GM12878 (cell line): ENCODE data around the gene SETBP1. TPM values are rescaled to one million over a fixed set of nuclear protein-coding genes. Genes with fewer than 3 reads are reported as not detected.

Experiments
- ATAC-seq: fragments of 200-7000 bp; cut with Tn5 transposase; 3 replicates; pipeline ENCODE4 v1.9.1; 2020; ENCODE audit warnings: mild to moderate bottlenecking, moderate library complexity
- BruUV-seq: library from RNA; stranded (reverse); fragments of 400-500 nt; replicated peaks from 2 replicates; lab custom pipeline; 2021; lab: Mats Ljungman, UMichigan
- CTCF ChIA-PET: fragments of 300-600 bp; sonication (Branson Sonifier 250); formaldehyde crosslinking; extraction: SDS; loops from one replicate; lab custom pipeline; 2021; ENCODE audit warnings: inconsistent platforms; lab: Yijun Ruan, JAX
- POLR2A ChIA-PET: fragments of 350-600 bp; formaldehyde crosslinking; extraction: SDS; loops from one replicate; lab custom pipeline; 2021; ENCODE audit warnings: inconsistent platforms; lab: Charles Lee
- RAD21 ChIA-PET: fragments of 300-600 bp; sonication (Branson Sonifier 250); formaldehyde crosslinking; loops from one replicate; lab custom pipeline; 2023; ENCODE audit warnings: antibody characterized with exemption; ENCODE audit not compliant: unreplicated experiment; lab: Charles Lee
- SMC1A ChIA-PET: fragments of 300-600 bp; sonication (Branson Sonifier 250); formaldehyde crosslinking; loops from one replicate; lab custom pipeline; 2023; ENCODE audit not compliant: unreplicated experiment, uncharacterized antibody; lab: Charles Lee
- DNase-seq: peaks from one replicate; pipeline ENCODE4 v3.0.0-alpha.2; 2011; ENCODE audit warnings: low read depth, low spot score
- FAIRE-seq: peaks from 3 replicates; lab custom pipeline; 2011; peaks lifted over from hg19 to GRCh38; lab: Jason Lieb, UNC
- H2AFZ ChIP-seq: 2 replicates; pipeline ENCODE4 v1.6.0; 2011; ENCODE audit warnings: low read depth, low read length, control low read depth; ENCODE audit not compliant: control insufficient read depth
- H3K27ac ChIP-seq: 2 replicates; pipeline ENCODE4 v1.5.1; 2011; ENCODE audit warnings: control low read depth; ENCODE audit not compliant: control insufficient read depth, insufficient read depth
- H3K27me3 ChIP-seq, 2 experiments: replicated peaks in 1 of 2; 2 replicates each; pipeline versions ENCODE4 v1.6.0 to v1.6.1; 2011; ENCODE audit warnings: low read length in 1 of 2; ENCODE audit not compliant: control insufficient read depth in 2 of 2, insufficient read depth in 2 of 2
- H3K36me3 ChIP-seq, 2 experiments: 2 replicates each; pipeline ENCODE4 v1.5.1; 2011; ENCODE audit warnings: low read length in 1 of 2; ENCODE audit not compliant: control insufficient read depth in 2 of 2, insufficient read depth in 2 of 2
- H3K4me1 ChIP-seq: 2 replicates; pipeline ENCODE4 v1.6.1; 2011; ENCODE audit warnings: mild to moderate bottlenecking, low read length, moderate library complexity, mixed read lengths; ENCODE audit not compliant: control insufficient read depth, insufficient read depth
- H3K4me2 ChIP-seq: 2 replicates; pipeline ENCODE4 v1.6.0; 2011; ENCODE audit warnings: control low read depth; ENCODE audit not compliant: control insufficient read depth, insufficient read depth
- H3K4me3 ChIP-seq: fragments of 200-600 bp; sonication (generic); 2 replicates; pipeline ENCODE4 v1.5.1; 2016
- H3K79me2 ChIP-seq: 2 replicates; pipeline ENCODE4 v1.6.0; 2011; ENCODE audit warnings: low read length; ENCODE audit not compliant: control insufficient read depth, insufficient read depth
- H3K9ac ChIP-seq: 2 replicates; pipeline ENCODE4 v1.8.0; 2011; ENCODE audit warnings: low read length, control low read depth, mixed read lengths; ENCODE audit not compliant: control insufficient read depth, insufficient read depth
- H3K9me3 ChIP-seq: replicated peaks from 3 replicates; pipeline ENCODE4 v1.5.1; 2011; ENCODE audit warnings: mild to moderate bottlenecking, low read length; ENCODE audit not compliant: control insufficient read depth, insufficient read depth
- H4K20me1 ChIP-seq: 2 replicates; pipeline ENCODE4 v1.6.0; 2011; ENCODE audit not compliant: control insufficient read depth, insufficient read depth
- ATF3 ChIP-seq: IDR thresholded peaks from 2 replicates; pipeline ENCODE4 v1.6.1; 2011; ENCODE audit warnings: low read depth, mild to moderate bottlenecking, low read length, moderate library complexity, borderline replicate concordance; ENCODE audit errors: extremely low read depth
- BACH1 ChIP-seq: fragments of 450-650 bp; IDR thresholded peaks from 2 replicates; pipeline ENCODE4 v1.6.1; 2017; ENCODE audit warnings: mild to moderate bottlenecking, borderline replicate concordance
- BCL11A ChIP-seq: IDR thresholded peaks from 2 replicates; pipeline ENCODE4 v1.6.1; 2011; ENCODE audit warnings: low read depth, low read length
- BMI1 ChIP-seq: fragments of 450-650 bp; IDR thresholded peaks from 2 replicates; pipeline ENCODE4 v1.6.1; 2016; ENCODE audit warnings: mild to moderate bottlenecking, moderate library complexity, borderline replicate concordance
- CEBPZ ChIP-seq: fragments of 150-350 bp; IDR thresholded peaks from 2 replicates; pipeline ENCODE4 v1.6.1; 2016; ENCODE audit warnings: low read depth, low read length
- HDAC6 ChIP-seq: fragments of 200-600 bp; sonication (generic); IDR thresholded peaks from one replicate; pipeline ENCODE4 v1.8.0; 2017; ENCODE audit warnings: antibody characterized with exemption; ENCODE audit not compliant: unreplicated experiment
- MAX ChIP-seq: IDR thresholded peaks from 2 replicates; pipeline ENCODE4 v1.6.1; 2012; ENCODE audit warnings: low read depth, low read length, improper control_type of control experiment
- MTA2 ChIP-seq: fragments of 450-650 bp; IDR thresholded peaks from 2 replicates; pipeline ENCODE4 v1.6.1; 2016; ENCODE audit warnings: low read depth, mild to moderate bottlenecking, moderate library complexity
- NFYA ChIP-seq: IDR thresholded peaks from 2 replicates; pipeline ENCODE4 v1.6.1; 2011; ENCODE audit warnings: low read depth, mild to moderate bottlenecking, low read length, improper control_type of control experiment, borderline replicate concordance
- PAX5 ChIP-seq: IDR thresholded peaks from 2 replicates; pipeline ENCODE4 v1.6.1; 2011; ENCODE audit warnings: low read depth, low read length, borderline replicate concordance
- RB1 ChIP-seq: fragments of 450-650 bp; formaldehyde crosslinking; IDR thresholded peaks from 2 replicates; pipeline ENCODE4 v1.6.1; 2017; ENCODE audit warnings: mild to moderate bottlenecking, borderline replicate concordance
- RCOR1 ChIP-seq: conservative IDR thresholded peaks from 2 replicates; pipeline ENCODE4 v1.6.1; 2012; ENCODE audit warnings: low read depth, low read length, improper control_type of control experiment
- SIN3A ChIP-seq: IDR thresholded peaks from 2 replicates; pipeline ENCODE4 v1.6.1; 2012; ENCODE audit warnings: low read depth, low read length, improper control_type of control experiment
- TBL1XR1 ChIP-seq: IDR thresholded peaks from 2 replicates; pipeline ENCODE4 v1.6.1; 2012; ENCODE audit warnings: low read depth, low read length, improper control_type of control experiment
- YBX1 ChIP-seq: fragments of 450-650 bp; IDR thresholded peaks from 2 replicates; pipeline ENCODE4 v1.6.1; 2016; ENCODE audit warnings: antibody characterized with exemption
- ZBTB4 ChIP-seq: fragments of 450-650 bp; formaldehyde crosslinking; IDR thresholded peaks from 2 replicates; pipeline ENCODE4 v1.4.0; 2022; ENCODE audit warnings: mild to moderate bottlenecking, moderate library complexity
- ZZZ3 ChIP-seq: IDR thresholded peaks from 2 replicates; pipeline ENCODE4 v1.6.1; 2011; ENCODE audit warnings: low read depth; ENCODE audit not compliant: control insufficient read depth, insufficient read length
- WGBS: methylation state at CpG from one replicate; pipeline ENCODE4 v1.1.6; 2016; ENCODE audit warnings: low lambda C conversion rate; ENCODE audit not compliant: insufficient replicate concordance, insufficient coverage; ENCODE audit errors: missing lambda C conversion rate; 5-methylcytosine and 5-hydroxymethylcytosine counted together
- in situ Hi-C: fragments of 300-500 bp; cut with MboI; formaldehyde crosslinking; loops from 9 replicates; pipeline ENCODE4 v1.14.3; 2018; ENCODE audit warnings: mixed read lengths
- intact Hi-C: fragments of 100-400 bp; cut with micrococcal nuclease; formaldehyde crosslinking; loops from one replicate; pipeline ENCODE4 v1.14.2; 2022; ENCODE audit not compliant: unreplicated experiment
- polyA plus RNA-seq, 11 experiments: library from polyadenylated mRNA; depleted of rRNA in 4 of 11; unstranded in 6 of 11; stranded (reverse) in 5 of 11; fragments of >200 nt; fragmentation: Nextera tagmentation in 4 of 11; fragmentation: Illumina TruSeq in 1 of 11; extraction: Ambion mirVana in 4 of 11; extraction: Trizol in 1 of 11; gene quantifications; 1 replicate in 1 of 11; 2 replicates in 10 of 11; pipeline versions ENCODE4 v1.2.1 to v1.2.3, GENCODE V29; 2011 to 2016; ENCODE audit warnings: inconsistent platforms in 2 of 11, missing spikeins in 2 of 11, low read depth in 1 of 11
- total RNA-seq, 4 experiments: library from RNA; depleted of rRNA in 3 of 4; stranded (reverse); fragments of >200 nt in 3 of 4; fragmentation: Illumina TruSeq in 1 of 4; extraction: Trizol in 1 of 4; gene quantifications; 2 replicates each; pipeline versions ENCODE4 v1.2.1 to v1.2.3, GENCODE V29; 2013 to 2021

Gene SETBP1
- total and polyA plus RNA-seq, 10 of the 15 experiments (the other 5 are each of a cell fraction or from before 2014, with no cell fraction given): 0.99 to 29.7 (median 8.3) TPM

- Histone ChIP-seq H3K4me3 (no peak overlapping the region), H4K20me1 (no peaks in the 10 kb centered on the region), H3K79me2 (no peaks in the 10 kb centered on the region), H3K9me3 (no peaks in the 10 kb centered on the region; the same call in 2 of the 3 replicates), H3K27me3 (no peaks in the 10 kb centered on the region), H3K9ac (no peak overlapping the region), H3K36me3 (no peaks in the 10 kb centered on the region), H2AFZ (no peak overlapping the region), H3K4me2 (no peak overlapping the region), H3K4me1 (peaks cover 23% of the 10 kb centered on the region), H3K27ac (no peak overlapping the region)
- WGBS: 59% methylated on average over 6 of the region's 6 CpGs
- ChIA-PET CTCF (interaction anchor here (1.1 to 1.9 kb wide), 5 partner anchors 11 to 375 kb away, joined by 3 to 9 read pairs (median 4); no protein-coding TSS in a partner anchor), SMC1A (interaction anchor here (0.7 to 3.9 kb wide), 14 partner anchors 11 to 371 kb away, joined by 3 to 33 read pairs (median 4); no protein-coding TSS in a partner anchor), POLR2A (interaction anchor here (1.1 to 1.5 kb wide), 3 partner anchors 36 to 55 kb away, joined by 3 to 4 read pairs (median 4); no protein-coding TSS in a partner anchor), RAD21 (interaction anchor here (1.3 to 2.8 kb wide), 5 partner anchors 10 to 159 kb away, joined by 3 to 7 read pairs (median 5); no protein-coding TSS in a partner anchor)
- in situ Hi-C loops (no loop called here), intact Hi-C loops (loop anchor here (5.0 kb wide), 1 partner anchor 50 kb away; no protein-coding TSS in a partner anchor)
- ATAC-seq (no peak), FAIRE-seq (no peak), DNase-seq (no peak)
- BruUV-seq: no TSS peak
- TF ChIP-seq BMI1 (no peak), RCOR1 (no peak), MAX (no peak), ZZZ3 (no peak), NFYA (no peak), HDAC6 (no peak), ATF3 (no peak), MTA2 (no peak), BCL11A (no peak), RB1 (no peak), ZBTB4 (CRISPR knock-in tag) (no peak), PAX5 (no peak), TBL1XR1 (no peak), SIN3A (no peak), YBX1 (no peak), CEBPZ (no peak), BACH1 (no peak)
Observed at GRCh38 chr18:44837482-44838180, 156.9 kb downstream of the SETBP1 start.
